ENCODE results near the gene STUM.

The STUM gene

GRCh38 chr1:226551299-226551698 is 2.7 kb downstream of the STUM start:
- TF ChIP-seq CTCF (IDR thresholded peaks at IDR 0.05; ENCODE audit: insufficient read depth, missing control alignments) = no peak
- DNase-seq (ENCODE audit: insufficient read length, low spot score) (no peak), FAIRE-seq (no peak)

GRCh38 chr1:226552061-226552460 is 3.5 kb downstream of the STUM start:
- TF ChIP-seq CTCF (IDR thresholded peaks at IDR 0.05; ENCODE audit: insufficient read depth, missing control alignments) = no peak
- no peak for FAIRE-seq
- no peak for DNase-seq (ENCODE audit: insufficient read length, low spot score)

GRCh38 chr1:226553266-226553923 is 4.8 kb downstream of the STUM start:
- FAIRE-seq (no peak), DNase-seq (ENCODE audit: insufficient read length, low spot score) (no peak)
- no peak for TF ChIP-seq CTCF (IDR thresholded peaks at IDR 0.05; ENCODE audit: insufficient read depth, missing control alignments)

DNA sequence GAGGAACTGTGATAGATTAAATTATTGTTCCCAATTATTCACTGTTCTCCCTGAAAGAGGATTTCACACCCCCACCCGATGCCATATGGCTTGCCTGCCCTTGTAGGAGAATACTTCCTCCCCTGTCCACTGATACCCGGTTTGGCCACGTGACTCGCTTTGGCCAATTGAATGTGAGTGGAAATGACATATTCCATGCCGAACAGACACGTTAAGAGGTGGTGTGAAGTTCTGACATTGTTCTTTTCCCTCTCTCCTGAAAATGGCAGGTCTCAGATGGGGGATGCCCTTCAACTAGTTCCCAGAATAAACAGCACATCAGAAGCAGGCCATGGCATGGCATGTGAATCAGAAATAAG is 5.3 kb downstream of the STUM start:
- DNase-seq (ENCODE audit: insufficient read length, low spot score) (no peak), FAIRE-seq (no peak)
- TF ChIP-seq CTCF (IDR thresholded peaks at IDR 0.05; ENCODE audit: insufficient read depth, missing control alignments) = no peak

DNA sequence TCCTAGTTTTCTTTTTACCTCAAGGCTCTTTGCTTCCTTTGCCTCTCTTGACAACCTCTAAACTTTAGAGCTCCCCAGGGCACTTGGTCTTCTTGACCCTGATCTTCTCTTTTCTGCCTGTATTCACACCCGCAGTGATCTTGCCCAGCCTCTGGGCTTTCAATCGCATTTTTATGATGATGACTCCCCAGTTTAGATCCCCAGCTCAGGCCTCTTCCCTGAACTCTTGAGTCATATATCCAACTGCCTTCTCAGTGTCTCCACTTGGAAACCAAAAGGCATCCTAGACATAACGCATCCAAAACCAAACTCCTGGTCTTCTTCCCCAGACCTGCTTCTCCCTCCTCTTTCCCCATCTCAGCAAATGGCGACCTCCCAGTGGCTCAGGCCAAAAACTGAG is 6.5 kb downstream of the STUM start:
- no peak for FAIRE-seq
- DNase-seq (ENCODE audit: insufficient read length, low spot score) = no peak
- no peak for TF ChIP-seq CTCF (IDR thresholded peaks at IDR 0.05; ENCODE audit: insufficient read depth, missing control alignments)

DNA sequence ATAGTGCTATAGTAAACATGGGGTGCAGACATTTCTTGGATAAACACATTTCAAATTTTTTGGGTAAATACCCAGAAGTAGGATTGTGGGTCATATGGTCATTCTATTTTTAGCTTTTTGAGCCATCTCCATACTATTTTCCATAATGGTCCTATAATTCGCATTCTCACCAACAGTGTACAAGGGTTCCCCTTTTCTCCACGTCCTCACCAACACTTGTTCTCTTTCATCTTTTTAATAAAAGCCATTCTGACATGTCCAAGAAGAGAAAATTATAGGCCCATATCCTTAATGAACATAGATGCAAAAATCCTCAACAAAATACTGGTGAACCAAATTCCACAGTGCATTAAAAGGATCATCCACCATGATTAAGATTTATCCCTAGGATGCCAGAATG is 8.9 kb downstream of the STUM start:
- no peak for FAIRE-seq
- DNase-seq (ENCODE audit: insufficient read length, low spot score) = no peak
- no peak for TF ChIP-seq CTCF (IDR thresholded peaks at IDR 0.05; ENCODE audit: insufficient read depth, missing control alignments)

- no peak for TF ChIP-seq CTCF (IDR thresholded peaks at IDR 0.05; ENCODE audit: insufficient read depth, missing control alignments)
- DNase-seq (ENCODE audit: insufficient read length, low spot score) = no peak
- no peak for FAIRE-seq
Measured at GRCh38 chr1:226558036-226558650, 9.6 kb downstream of the STUM start.
